Measurements from ENCODE around the gene EIF4EBP2.

The EIF4EBP2 gene

DNA sequence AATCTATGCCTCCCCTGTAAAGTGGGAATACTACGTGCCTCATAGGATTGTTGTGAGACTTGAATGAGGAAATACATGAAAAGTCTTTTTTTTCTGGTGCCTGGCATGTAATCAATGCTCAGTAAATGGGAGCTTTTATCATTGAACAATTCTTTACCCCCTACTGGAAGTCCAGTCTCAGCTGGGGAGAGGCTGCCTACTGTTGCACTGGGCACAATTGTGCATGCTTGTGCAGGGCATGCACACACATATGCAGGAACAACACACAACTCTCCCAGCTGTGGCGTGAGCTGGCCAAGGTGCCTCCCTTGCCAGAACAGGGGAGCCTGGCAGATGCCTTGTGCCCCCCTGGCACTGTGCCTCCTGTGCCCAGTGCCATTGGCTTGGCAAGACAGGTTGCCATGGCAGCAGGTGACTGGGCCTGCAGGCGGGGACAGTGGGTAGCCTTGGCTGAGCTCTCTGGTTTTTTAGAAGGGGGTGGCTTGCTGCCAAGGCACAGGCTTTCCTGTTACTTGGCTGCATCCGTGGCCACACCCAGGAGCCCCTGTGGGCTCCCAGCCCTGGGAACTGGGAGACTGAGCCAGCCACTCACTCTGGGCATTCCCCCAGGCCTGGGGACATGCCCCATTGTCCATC is 58.5 kb downstream of the EIF4EBP2 start:
- no peak for DNase-seq

DNA sequence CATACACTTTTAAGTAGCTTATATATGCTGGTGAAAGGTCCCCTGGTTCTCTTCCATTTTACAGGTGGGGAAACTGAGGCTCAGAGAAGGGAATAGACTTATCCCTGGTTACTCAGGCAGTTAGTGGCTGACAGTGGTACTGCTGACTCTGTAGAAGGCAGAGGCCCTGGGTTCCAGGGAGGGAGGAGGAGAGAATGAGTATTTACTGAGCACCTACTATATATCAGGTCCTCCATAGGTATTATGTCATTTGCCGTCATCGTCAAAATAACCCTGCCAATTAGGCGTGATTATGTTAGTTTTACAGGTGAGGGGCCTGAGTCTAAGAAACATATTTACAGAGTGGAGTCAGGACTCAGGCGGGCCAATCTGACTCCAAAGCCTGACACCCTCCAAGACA is 61.3 kb downstream of the EIF4EBP2 start:
- DNase-seq: no peak

DNA sequence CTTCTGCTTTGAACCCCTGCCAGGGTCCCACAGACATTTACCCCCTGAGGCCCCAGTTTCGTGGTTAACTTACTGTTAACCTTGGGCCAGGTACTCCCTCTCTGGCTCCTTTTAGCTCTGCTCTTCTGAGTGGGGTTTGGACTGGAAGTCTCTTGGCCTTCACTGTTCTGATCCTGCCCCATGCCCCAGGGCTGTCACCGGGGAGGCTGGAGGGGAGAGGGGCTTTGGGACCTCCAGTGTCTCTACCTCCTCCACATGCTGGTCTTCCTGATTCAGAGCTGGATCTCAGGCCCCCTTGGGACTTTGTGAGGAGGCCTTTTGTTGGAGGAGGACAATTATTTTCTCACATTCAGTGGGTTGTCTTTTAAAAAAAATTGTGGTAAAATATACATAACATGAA is 61.9 kb downstream of the EIF4EBP2 start:
- no peak for DNase-seq

DNA sequence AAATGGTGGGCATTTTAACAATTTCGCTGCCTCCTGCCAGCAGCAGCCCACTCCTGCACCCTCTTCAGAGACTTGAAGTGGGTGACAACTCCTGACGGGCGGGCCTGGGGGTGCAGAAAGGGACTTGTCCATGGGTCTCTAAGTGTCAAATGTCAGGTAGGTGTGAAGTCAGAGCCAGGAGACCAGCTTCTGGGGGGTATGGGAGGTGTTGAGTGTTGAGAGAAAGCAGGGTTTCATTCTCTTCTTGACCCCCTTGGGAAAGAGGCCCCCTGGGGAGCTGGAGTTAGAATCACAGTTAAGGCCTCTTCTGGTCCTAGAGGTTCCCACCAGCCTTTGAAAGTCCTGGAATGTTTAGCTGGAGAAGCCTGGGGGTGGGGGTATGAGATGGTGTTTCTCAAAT is 63.0 kb downstream of the EIF4EBP2 start:
- no peak for DNase-seq

DNA sequence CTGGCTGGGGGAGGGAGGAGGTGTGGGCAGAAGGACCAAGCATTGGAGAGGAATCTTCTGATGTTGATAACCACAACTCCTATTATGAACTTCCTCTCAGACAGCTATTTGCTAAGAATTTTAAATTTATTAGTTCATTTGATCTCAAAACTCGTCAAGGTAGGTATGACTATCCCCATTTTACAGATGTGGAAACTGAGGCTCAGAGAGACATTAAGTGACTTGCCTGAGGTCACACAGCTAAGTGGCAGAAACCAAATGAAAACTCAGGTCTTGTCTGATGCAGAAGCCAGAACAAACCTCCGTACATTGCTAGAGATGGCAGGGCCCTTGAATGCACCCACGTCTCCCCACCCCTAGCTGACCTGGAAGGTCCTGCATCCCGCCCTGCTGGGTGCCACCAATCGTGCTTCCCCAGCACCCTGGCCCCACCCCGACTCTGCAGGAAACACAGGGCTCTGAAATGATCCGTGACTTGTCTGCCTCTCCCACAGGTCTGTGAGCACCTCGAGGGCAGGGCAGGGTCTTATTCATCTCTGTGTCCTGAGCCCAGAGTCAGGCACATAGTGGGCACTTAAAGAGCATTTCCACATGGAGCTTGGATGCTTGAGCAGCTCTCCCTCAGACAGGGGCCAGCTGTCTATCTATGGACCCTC is 69.0 kb downstream of the EIF4EBP2 start:
- DNase-seq: no peak

DNA sequence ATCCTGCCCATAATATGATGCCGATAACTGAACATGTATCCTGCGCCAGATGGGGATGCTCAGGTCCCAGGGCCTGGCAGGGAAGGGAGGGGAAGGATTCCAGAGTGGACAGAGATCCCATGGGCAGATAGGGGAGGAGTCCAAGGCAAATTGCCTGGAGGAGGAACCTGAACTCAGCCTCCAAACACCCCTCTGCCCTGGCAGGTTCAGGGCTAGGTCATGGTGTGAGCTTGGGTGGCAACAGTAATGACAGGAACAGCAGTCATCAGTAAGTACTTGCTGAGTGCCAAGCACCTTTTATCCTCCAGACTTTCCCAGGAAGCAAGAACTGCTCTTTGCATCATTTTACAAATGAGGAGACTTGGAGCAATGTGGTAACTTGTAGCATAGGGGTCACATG is 70.8 kb downstream of the EIF4EBP2 start:
- DNase-seq: no peak

DNA sequence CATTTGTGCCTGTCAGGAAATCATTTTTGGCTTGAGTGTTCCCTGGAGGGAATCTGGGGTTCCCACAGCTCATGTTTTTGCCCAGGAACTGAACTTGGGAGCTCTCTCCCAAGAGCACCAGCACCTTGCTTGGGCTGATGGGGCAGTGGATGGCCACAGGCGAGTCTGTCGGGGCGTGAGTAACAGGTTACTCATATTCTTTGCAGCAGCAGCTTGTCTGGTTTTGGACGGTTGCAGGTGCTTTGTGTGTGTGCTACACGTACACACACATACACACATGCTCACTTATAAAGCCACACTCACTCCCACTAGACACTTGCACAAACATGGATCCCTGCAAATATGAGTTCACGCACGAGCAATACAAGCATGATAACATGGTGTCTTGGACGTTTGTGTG is 71.7 kb downstream of the EIF4EBP2 start:
- no peak for DNase-seq

DNA sequence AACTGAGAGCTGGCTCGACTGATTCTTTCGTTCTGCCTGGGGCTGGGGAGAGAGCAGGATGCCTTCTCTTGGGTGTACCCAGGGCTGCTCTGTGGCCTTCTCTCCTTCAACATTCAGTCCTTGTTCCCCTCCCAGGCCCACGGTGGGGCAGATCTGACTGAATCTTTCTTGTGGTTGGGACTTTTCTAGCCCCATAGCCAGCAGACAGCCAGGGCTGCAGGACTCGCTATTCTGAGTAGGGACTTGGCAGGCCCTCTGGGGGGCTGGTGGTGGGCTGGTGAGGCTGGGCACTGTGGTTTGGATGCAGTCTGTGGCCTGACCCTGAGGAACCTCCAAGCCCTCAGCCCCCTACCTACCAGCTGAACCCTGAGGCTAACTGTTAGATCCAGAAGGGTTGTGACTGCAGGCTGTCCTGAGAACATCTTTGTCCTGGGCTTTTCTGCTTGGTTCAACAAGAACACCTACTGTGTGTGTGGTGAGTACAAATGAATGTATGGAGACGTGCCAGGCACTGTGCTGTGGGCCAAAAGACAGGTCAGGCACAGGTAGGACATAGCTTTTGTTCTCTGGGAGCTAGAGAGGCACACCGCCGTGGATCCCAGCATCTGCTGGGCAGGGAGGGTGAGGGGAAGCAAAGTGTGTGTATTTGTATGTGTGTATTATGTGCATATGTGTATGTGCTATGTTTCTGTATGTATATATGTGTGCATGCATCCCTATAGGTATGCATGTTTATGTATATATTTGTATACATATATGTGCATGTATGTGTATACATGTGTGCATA is 72.5 kb downstream of the EIF4EBP2 start:
- no peak for DNase-seq

DNA sequence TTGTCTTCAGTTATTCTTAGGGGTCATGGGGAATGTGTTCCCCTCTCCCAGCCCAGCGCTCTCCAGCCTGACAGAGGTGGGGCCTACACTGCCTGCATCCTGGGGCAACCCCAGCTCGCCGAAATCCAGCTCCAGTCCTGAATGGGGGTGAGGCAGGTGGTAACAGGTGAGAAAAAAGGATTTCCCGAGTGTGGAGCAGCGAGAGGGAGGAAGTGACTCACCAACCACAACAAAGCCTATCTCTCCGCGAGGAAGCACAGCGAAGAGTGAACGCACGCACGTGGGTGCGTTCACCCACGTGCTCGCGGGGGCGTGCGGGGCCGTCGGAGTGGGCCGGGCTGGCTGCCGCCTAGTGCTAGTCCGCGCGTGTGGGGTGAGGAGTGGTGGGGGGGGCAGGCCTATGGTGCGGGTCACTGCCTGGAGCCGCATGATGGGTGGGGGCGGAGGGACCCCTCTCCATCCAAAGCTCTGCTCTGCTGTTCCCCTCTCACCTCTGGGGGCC is 73.8 kb downstream of the EIF4EBP2 start:
- DNase-seq: peak; percentile 81 to 84

All from CD4-positive, alpha-beta T cell treated with Interleukin-4 for 1 hour (primary cell).